ENCODE measurements around the gene ZFAND2B. TPM values are rescaled to one million over a fixed set of nuclear protein-coding genes. Genes with fewer than 3 reads are reported as not detected.
A peak's percentile ranks its signal among the peaks of the same experiment; 100 is the strongest.

Gene ZFAND2B
- total RNA-seq, 6 donors from 2014 or later, result 38.7 to 59.7 (median 43.3) TPM

- Histone ChIP-seq H3K27ac (no peak overlapping the region), H3K4me3 (no peak overlapping the region), H3K9me3 (no peaks in the 10 kb centered on the region), H3K4me1 (peaks cover 20 to 35% (median 29%) of the 10 kb centered on the region in 4 donors), H3K36me3 (peaks cover 10 to 49% (median 30%) of the 10 kb centered on the region in 4 donors), H3K27me3 (no peaks in the 10 kb centered on the region)
- TF ChIP-seq CTCF (IDR thresholded peaks at IDR 0.05), result no peak
- no peak for TF ChIP-seq EP300 (IDR thresholded peaks at IDR 0.05)
- TF ChIP-seq POLR2A (IDR thresholded peaks at IDR 0.05), result no peak
- no peak for TF ChIP-seq POLR2AphosphoS5 (IDR thresholded peaks at IDR 0.05)
- DNase-seq (peak in 1 of 2 donors; percentile 79), ATAC-seq (ENCODE audit: low FRiP score in 2 of 2) (no peak)
- WGBS, 2 donors, result 94 to 97% methylated on average over 26 to 27 of the region's 27 CpGs
Measured at GRCh38 chr2:219215871-219216534, 9.4 kb downstream of the ZFAND2B start.

- WGBS, 2 donors, result 85 to 88% methylated on average over 4 to 6 of the region's 6 CpGs
- no peak for TF ChIP-seq POLR2AphosphoS5 (IDR thresholded peaks at IDR 0.05)
- TF ChIP-seq EP300 (IDR thresholded peaks at IDR 0.05), result no peak
- TF ChIP-seq POLR2A (IDR thresholded peaks at IDR 0.05), result no peak
- no peak for TF ChIP-seq CTCF (IDR thresholded peaks at IDR 0.05)
- ATAC-seq (ENCODE audit: low FRiP score in 2 of 2) (no peak), DNase-seq (no peak)
- Histone ChIP-seq H3K9me3 (no peaks in the 10 kb centered on the region), H3K4me1 (peaks cover 20 to 35% (median 29%) of the 10 kb centered on the region in 4 donors), H3K27ac (peak overlapping the region in 1 of 4 donors; percentile 2), H3K27me3 (no peaks in the 10 kb centered on the region), H3K36me3 (peaks cover 16 to 51% (median 34%) of the 10 kb centered on the region in 4 donors), H3K4me3 (no peak overlapping the region)
Measured at GRCh38 chr2:219216535-219216915, 9.9 kb downstream of the ZFAND2B start.

GRCh38 chr2:219218217-219218731 lies 11.7 kb downstream of the ZFAND2B start:
- TF ChIP-seq CTCF (IDR thresholded peaks at IDR 0.05) (peak in 1 of 6 experiments; percentile 20), POLR2AphosphoS5 (IDR thresholded peaks at IDR 0.05) (no peak), POLR2A (IDR thresholded peaks at IDR 0.05) (peak in 1 of 4 donors; percentile 6)
- no peaks in the 10 kb centered on the region for H3K9me3 ChIP-seq
- WGBS, 2 donors, result 0% methylated on average over 26 of the region's 37 CpGs; no CpG with 5 or more reads in 1 of the 2 donors
- H3K27me3 ChIP-seq, result no peaks in the 10 kb centered on the region
- H3K4me3 ChIP-seq, result peak overlapping the region; percentile 28 to 74 (median 61)
- peak overlapping the region; percentile 82 to 92 (median 90) for H3K27ac ChIP-seq
- ATAC-seq (ENCODE audit: low FRiP score in 2 of 2), result peak; percentile 72 to 75
- DNase-seq, result peak; percentile 68 to 90
- peaks cover 30 to 57% (median 45%) of the 10 kb centered on the region in 4 donors for H3K36me3 ChIP-seq
- peaks cover 20 to 35% (median 29%) of the 10 kb centered on the region in 4 donors for H3K4me1 ChIP-seq

- Histone ChIP-seq H3K4me3 (peak within 1 kb of the TSS; percentile 28 to 74 (median 61)), H3K27me3 (no peaks in the 10 kb centered on the region), H3K4me1 (peaks cover 20 to 35% (median 29%) of the 10 kb centered on the region in 4 donors), H3K9me3 (no peaks in the 10 kb centered on the region), H3K36me3 (peaks cover 35 to 58% (median 48%) of the 10 kb centered on the region in 4 donors), H3K27ac (peak within 1 kb of the TSS; percentile 82 to 92 (median 90))
- DNase-seq, result peak; percentile 97
- peak; percentile 93 to 95 for ATAC-seq (ENCODE audit: low FRiP score in 2 of 2)
- 20 to 22% methylated on average over 18 to 44 of the region's 71 CpGs for WGBS, 2 donors
- TF ChIP-seq EP300 (IDR thresholded peaks at IDR 0.05) (no peak), POLR2AphosphoS5 (IDR thresholded peaks at IDR 0.05) (peak in 1 of 2 donors; percentile 80), CTCF (IDR thresholded peaks at IDR 0.05) (peak in 2 of 6 experiments; percentile 5 to 18), POLR2A (IDR thresholded peaks at IDR 0.05) (peak in 2 of 4 donors; percentile 58 to 80)
Measured at GRCh38 chr2:219218732-219219701, 12.4 kb downstream of the ZFAND2B start, which contains the start of gene ABCB6. ABCB6 (minus strand) TSS chr2:219218958; CDS start chr2:219218673, 285 bp downstream.

Data from upper lobe of left lung (tissue), 6 donors.